Kasumi-1 (cell line): ENCODE data around the gene GPX7.
"Not testable (repeated sequence)": the region's sequence is repeated elsewhere in the genome, so short reads cannot be mapped to it uniquely, and the experiment has no call there.

Experiments
- DNase-seq, 2 experiments: peaks; one replicate each; lab custom pipeline; 2025; lab: John Stamatoyannopoulos, UW

The GPX7 gene

DNA sequence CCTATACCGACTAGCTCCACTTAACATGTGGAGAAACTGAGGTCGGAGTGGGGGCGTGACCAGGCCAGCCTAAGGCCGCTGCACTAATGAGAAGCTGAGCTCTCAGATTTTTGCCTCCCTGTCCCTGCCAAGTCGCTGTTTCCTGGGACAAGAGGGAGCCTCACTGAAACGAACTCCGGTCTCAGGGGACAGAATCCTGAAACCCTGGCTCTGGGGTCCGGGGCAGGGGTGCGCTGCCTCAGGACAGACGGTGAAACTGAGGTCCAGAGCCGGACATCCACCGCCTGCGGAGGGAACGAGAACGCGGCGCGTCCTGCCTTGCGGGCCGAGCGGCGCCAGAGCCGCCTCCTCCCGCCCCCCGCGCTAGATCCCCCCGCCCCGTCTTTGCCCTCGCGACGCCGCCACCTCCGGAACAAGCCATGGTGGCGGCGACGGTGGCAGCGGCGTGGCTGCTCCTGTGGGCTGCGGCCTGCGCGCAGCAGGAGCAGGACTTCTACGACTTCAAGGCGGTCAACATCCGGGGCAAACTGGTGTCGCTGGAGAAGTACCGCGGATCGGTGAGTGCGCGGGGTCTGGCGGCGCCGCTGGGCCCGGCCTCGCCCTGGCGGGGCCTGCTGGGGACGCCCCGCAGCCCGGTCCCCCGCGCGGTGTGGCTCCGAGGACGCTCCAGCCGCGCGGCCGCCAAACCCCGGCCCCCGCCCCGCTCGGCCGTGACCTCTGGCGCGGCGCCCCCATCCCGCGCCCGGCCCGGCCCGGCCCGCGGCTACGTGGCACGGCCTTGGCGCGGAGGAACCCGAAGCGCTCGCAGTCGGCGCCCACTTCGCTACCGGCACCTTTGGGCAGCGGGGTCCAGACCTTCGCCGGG is at the start of gene GPX7:
GPX7 (plus strand) TSS at position 381 of the 865 bp plus-strand sequence; CDS start at position 420, 39 bp downstream.
- peak; percentile 31 to 45 for DNase-seq

DNA sequence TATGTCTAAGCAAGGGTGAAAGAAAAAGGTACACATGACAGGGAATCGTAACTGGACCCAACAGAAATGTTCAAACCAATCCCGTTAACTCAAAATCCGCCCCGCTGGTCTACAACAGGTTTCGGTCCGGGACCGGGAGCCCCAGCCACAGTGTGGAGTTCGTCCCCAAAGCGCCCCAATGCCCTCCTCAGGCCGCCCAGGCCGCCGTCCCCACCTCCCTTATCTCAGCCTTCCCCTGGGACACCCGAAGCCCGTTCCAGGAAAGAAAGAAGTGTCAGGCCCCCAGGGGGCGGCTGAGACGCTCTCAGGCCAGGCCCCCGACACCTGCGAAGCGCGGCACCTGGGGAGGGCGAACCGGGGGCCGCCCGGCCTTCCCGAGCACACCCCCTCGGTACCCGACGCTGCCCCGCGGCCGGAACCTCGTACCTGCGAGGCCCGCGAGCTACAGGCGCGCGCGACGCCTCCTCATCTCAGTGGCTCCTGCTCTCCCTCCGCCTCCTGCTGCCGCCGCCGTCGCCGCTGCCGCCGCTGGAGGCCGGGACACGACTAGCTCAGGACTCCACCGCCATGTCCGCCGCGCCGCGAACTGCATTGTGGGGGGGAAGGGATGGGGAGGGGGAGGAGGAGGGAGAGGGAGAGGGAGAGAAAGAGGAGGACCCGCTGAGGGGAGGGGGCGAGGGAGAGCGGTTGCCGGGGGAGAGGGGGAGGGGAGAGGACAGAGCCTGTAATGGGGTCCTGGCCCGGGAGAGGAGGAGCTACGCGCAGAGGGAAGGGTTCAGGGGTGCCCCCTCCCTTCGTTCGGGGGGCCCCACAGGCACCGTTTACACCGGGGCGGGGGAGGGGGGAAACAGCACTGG is 49.4 kb upstream of the GPX7 start, which contains the start of gene TUT4:
TUT4 (minus strand) TSS at position 588 of the 857 bp plus-strand sequence. CDS start 26,812 bp downstream, outside the sequence.
- peak; percentile 88 to 89 for DNase-seq

DNA sequence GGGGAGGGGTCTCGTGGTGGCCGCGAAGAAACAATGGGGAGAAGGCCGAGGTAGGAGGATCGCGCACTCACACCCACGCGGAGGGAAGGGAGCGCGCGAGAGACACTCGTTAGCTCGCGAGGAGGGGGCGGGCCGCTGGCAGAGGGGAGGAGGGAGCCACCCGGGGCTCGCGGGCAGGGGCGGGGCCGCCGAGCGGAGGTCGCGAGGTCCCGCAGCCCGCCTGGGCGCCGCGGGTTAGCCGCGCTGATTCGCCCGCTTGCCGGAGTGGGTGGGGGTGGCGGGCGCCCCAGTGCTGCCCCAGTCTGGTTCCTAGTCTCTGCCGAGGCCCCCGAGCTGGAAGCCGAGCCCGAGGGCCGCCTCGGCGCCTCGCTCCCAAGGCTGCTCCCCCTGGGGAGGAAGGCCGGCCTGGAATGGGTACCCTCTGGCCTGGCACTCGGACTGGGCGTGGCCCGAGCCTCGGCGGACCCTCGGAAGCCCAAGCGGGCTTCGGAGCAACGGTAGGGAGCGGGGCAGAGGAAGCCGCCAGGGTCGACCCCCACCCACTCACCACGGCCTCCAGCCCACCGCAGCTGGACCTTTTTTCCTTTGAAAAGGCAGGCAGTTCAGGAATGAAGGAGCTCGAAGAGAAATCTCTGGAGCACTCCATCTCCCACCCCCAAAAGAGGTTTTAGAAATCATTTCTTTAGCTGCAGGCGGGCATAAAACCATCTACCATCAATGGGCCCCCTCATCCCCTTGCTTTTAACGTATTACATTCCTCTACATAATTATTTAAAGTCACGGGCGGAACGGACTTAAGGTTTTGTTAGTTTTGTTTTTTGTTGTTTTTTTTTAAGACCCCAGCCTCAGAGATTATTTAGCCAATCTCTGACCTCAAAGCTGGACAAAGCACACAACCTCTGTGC is 48.6 kb upstream of the GPX7 start:
- DNase-seq, result peak; percentile 88 to 89

DNA sequence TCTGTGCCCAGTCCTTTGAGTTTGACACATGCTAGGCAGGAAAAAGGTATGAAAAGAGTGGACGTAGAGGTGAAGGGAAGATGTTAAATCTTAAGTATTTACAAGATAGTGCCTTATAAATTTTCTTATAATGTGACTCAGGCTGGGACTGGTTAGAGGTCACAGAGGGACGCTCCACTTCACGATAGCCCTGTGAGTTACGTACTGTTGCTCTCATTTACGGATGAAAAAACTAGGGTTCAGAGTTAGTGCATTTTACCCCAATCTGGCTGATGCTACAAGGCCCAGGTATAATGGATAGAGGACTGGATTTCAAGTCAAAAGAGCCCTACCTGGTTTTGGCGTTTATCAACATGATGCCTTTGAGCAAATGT is 47.9 kb upstream of the GPX7 start:
- no peak for DNase-seq

DNA sequence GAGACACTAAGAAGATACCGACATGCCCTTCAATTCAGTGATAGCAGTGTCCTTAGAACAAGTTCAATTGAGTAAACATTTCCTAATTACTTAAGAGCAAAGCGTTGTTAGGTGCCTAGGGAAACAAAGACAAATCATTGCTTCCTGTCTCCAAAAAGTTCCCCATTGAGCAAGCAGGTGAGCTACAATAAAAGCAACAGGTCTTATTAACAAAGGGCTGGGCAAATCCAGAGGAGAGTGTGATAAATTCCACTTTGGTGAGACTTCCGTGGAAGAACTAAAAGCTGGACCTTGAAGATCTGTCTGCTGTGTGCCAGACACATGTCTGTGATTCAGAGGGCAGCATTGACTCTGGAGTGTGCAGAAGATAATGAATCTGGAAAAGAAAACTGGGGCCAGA is 47.4 kb upstream of the GPX7 start:
- DNase-seq, result no peak

DNA sequence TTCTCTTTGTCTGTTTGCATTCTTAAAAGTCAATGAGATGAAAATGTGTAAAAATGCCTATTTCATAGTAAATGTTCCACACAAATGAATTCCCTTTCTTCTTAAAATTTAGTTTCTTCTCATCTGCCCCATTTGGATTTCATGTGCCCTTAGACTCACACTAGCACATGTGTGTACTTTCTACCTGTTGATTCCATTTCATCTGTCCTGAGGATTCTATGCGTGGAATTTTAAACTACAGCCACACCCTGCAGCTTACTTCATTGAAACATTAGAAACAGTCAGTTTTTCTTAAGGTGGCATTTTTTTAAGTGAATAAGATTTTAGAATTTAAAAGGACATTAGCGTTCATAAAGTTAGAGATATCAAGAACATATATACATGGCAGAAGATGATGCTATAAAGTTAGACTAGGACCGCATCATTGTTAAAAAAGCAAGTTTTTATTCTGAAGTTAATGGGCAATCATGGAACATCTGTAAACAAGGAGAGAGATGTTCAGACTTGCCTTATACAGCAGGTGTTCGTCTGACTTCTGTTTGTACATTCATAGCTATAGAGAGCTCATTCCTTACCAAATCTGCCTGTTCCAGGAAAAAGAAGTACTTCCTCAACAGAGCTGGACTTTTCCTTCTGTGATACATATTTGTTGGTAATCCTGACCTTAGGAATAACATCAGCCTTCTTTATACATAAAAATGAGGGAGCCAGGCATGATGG is 45.4 kb upstream of the GPX7 start:
- no peak for DNase-seq

DNA sequence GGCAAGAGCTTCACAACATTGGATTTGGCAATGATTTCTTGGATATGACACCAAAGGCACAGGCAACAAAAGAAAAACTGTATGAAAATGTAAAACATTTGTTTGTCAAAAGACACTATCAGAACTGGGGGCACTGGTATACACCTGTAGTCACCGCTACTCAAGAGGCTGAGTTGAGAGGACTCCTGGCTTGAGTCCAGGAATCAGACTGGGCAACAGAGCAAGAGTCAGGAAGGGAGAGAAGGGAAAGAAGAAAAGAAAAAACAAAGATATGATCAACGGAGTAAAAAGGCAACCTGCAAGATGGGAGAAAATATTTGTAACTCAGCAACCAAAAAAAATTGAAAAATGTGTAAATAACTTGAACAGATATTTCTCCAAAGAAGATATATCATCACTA is 43.2 kb upstream of the GPX7 start:
- no peak for DNase-seq

DNA sequence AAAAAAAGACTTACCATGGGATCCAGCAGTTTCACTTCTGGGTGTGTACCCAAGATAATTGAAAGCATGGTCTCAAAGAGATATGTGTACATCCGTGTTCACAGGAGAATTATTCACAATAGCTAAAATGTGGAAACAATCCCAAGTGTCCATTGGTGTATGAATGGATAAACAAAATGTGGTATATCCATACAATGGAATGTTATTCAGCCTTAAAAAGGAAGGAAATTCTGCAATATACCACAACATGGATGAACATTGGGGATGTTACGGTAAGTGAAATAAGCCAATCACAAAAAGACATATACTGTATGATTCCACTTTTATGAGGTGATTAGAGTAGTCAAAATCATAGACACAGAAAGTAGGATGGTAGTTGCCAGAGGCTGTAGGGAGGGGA is 42.3 kb upstream of the GPX7 start:
- no peak for DNase-seq

DNA sequence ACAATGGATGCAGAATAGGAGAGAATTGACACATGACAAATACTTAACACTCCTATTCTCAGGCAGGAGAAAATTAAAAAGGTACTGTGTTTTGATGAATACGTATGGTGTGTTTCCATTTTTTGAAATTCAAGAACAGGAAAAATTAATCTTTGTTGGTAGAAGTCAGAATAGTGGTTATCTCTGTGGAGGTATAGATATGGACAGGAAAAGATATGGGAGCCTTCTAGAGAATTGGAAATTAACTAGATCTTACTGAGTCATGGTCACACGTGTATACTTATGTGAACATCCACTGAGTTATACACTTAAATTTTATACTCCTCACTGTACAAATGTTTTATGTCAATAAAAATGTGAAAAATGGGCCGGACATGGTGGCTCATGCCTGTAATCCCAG is 39.4 kb upstream of the GPX7 start:
- DNase-seq, result no peak

DNA sequence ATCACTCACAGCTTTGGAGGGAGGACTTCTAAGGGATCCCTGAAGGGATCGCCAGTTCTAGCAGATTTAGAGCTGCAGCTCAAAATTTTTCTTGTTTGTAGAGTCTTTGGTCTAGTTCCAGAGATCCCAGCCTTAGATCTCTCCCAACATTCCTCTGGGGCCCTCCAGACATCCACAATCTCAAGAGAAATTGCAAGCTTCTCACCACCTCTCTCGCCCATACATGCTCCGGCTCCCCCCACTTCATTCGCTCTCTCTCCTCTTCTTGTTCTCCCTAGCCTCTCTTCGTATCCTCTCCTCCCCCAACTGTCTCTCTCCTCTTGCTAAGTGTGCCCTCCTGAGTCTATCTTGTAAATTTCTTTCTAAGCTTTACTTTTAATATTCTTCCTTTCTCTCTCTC is 34.2 kb upstream of the GPX7 start:
- DNase-seq, result peak; percentile 29 to 33

DNA sequence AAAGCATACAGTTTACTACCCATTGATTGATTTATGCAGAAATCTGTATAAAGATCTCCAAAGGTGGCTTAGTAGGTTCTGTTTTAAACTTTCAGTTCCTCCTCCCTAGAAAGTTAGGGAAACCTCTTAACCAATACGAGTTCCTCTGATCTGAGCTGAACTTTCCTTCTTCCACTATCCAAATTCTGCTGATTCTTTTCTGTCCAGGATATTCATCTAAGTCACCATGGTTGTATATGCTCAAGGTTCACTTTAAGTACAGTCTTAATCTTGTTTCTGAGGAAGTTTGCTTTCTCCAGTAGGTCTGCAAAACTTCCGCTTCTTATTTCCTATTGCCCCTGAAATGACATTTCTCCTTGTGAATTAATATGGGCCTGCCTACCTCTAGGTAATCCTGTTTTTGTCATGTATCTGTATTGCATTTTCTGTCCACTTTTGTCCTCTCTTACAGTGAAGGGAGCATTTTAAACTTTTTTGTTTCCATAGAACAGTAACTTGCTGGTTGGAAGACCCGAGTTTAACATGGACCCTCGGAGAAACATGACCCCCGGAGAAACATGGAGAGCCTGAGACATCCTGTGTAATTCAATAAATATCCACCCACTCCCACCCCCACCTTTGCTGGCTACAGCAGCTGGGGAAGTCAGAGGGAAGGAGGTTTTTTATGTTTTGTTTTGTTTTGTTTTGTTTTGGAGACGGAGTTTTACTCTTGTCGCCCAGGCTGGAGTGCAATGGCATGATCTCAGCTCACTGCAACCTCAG is 32.5 kb upstream of the GPX7 start:
- peak; percentile 72 to 81 for DNase-seq

DNA sequence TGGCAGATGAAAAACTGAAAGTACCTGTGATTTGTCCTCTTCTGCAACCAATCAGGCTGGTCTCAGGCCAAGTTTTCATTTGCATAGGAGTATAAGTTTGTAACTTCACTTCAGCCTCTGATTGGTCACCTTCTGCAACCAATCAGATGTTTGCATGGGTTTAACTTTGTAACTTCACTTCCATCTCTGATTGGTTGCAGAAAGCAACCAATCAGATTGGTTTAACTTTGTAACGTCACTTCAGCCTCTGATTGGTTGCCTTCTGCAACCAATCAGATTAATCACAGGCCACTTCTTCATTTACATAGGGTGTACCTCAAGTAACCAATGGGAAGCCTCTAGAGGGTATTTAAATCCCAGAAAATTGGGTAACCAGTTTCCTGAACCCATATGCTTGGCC is 30.4 kb upstream of the GPX7 start:
- peak; percentile 14 to 17 for DNase-seq

DNA sequence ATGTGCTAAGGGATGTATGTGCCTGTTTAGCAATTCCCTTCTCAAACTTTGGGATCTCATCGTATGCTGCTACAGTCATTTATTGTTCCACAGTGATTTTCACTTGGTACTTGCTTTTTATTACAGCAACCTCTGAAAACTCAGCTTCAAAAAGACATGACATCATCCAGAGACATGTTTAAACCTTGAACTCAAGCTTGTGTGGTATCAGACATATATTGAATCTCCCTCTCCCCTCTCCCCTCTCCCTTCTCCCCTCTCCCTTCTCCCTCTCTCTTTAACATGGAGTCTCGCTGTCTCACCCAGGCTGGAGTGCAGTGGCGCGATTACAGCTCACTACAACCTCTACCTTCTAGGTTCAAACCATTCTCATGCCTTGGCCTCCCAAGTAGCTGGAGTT is 29.8 kb upstream of the GPX7 start:
- no peak for DNase-seq

DNA sequence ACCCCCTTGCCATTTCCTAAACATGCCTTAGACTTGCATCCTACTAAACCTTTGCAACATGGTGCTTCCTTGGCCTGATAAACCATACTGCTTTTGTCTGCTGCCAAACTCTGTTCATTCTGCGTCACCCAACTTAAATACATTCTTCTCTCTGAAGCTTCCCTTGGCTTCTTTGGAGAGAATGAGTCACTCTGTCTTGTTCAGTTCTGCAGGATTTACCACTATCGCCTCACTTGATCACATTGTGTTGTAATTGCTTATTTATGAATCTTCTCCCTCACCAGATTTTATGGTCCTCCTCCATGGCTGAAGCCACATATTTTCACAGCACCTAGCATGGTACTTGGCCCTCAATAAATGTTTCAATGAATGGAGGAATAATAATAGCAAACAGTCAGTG is 27.6 kb upstream of the GPX7 start:
- no peak for DNase-seq

DNA sequence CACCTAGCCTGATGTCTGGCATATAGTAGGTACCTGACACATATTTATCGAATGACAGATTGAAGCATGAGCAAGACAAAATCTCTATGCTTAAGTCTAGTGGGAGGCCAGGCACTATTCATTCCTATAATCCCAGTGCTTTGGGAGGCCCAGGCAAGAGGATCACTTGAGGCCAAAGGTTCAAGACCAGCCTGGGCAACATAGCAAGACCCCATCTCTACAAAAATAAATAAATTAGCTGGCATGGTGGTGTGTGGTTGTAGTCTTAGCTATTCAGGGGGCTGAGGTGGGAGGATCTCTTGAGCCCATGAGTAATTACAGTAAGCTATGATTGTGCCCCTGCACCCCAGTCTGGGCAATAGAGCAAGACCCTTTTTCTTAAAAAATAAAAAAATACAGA is 26.1 kb upstream of the GPX7 start:
- DNase-seq, result no peak

DNA sequence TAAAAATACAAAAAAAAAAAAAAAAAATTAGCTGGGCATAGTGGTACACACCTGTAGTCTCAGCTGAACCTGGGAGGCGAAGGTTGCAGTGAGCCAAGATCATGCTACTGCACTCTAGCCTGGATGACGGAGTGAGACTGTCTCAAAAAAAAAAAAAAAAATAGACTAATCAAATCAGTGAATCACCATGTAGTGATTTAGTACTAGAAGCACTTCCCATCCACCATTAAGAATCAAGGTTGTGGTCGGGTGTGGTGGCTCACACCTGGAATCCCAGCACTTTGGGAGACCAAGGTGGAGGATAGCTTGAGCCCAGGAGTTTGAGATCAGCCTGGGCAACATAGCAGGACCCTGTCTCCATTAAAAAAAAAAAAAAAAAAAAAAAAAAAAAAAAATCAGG is 24.1 kb upstream of the GPX7 start:
- DNase-seq, result not testable (repeated sequence)

DNA sequence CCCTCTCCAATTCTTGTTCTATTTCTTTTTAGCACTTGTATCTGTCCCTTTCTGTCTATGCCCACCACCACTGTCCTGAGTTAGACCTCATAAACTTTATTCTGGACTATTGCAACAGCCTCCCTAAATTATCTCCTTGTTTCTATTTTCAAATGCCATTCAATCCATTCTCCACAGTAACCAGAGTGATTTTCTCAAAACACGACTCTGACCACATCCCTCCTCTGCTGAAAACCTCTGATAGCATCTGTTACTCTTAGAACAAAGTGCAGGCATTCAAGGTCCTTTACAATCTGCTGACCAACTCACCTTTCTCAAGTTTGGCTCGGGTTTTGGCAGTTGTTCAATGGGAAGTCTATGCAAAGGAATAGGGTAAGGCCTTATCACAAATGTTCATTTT is 22.8 kb upstream of the GPX7 start:
- DNase-seq, result no peak

DNA sequence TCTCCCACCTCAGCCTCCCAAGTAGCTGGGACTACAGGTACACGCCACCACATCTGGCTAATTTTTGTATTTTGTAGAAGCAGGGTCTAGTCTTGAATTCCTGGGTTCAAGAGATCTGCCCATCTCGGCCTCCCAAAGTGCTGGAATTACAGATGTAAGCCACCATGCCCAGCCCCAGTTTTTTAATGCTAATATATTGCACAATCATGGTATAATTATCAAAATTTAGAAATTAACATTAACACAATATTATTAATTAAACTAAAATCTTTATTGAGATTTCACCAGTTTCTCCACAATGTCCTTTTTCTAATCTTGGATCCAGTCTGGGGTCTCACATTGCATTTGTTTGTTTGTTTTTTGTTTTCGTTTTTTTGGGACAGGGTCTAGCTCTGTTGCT is 21.9 kb upstream of the GPX7 start:
- DNase-seq, result no peak

DNA sequence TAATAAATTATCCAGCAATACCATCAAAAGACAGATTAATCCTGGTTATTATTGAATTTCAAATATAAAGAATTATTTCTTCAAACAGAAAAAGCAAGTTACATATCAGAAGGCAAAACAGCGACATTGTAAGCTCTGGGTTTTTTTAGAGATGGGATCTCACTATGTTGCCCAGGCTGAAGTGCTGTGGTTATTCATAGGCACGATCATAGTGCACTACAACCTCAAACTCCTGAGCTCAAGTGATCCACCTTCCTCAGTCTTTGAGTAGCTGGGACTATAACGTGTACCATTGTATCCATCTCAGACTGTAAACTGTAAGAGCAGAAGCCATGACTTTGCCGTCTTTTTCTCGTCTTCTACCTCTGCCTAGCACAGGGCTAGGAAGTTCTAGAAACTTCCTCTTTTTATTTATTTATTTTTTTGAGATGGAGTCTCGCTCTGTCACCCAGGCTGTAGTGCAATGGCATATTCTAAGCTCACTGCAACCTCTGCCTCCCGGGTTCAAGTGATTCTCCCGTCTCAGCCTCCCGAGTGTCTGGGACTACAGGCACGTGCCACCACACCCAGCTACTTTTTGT is 20.0 kb upstream of the GPX7 start:
- no peak for DNase-seq

DNA sequence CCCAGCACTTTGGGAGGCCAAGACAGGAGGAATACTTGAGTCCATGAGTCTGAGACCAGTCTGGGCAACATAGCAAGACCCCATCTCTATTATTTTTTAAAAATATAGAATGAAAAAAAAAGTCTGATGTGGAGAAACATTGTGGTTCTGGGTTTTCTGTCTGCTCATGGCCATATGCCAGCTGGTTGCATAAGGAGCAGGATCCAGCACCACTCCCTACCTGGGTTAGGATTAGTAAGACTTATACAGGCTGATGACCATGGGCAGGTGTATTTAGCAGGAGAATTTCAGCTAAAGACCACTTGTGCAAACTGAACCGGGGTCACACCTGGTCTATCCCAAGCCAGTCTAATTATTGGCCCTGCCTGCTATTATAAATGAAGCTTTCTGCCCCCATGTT is 16.7 kb upstream of the GPX7 start:
- no peak for DNase-seq
